ENCODE results near the gene RAP1GAP2. TPM values are rescaled to one million over a fixed set of nuclear protein-coding genes. Genes with fewer than 3 reads are reported as not detected.
A peak's percentile ranks its signal among the peaks of the same experiment; 100 is the strongest.

The RAP1GAP2 gene
- total RNA-seq, 1 donor from 2014 or later: 3.8 TPM

GRCh38 chr17:2822358-2822757, 26.1 kb downstream of the RAP1GAP2 start:
- Histone ChIP-seq H3K9me3 (ENCODE audit: low read depth) (no peaks in the 10 kb centered on the region), H3K79me2 (ENCODE audit: low read depth) (no peaks in the 10 kb centered on the region), H3K27ac (no peak overlapping the region), H3K27me3 (no peaks in the 10 kb centered on the region), H2AFZ (replicated peaks) (no peak overlapping the region), H3F3A (ENCODE audit: low read depth) (no peaks in the 10 kb centered on the region), H3K4me3 (no peak overlapping the region), H3K36me3 (no peaks in the 10 kb centered on the region), H3K9ac (no peak overlapping the region), H4K20me1 (ENCODE audit: low read depth) (no peaks in the 10 kb centered on the region), H3K4me2 (no peak overlapping the region), H3K4me1 (no peaks in the 10 kb centered on the region)
- Mint-ChIP-seq H3K36me3 (no peaks in the 10 kb centered on the region), H3K27me3 (ENCODE audit: insufficient read depth, low read depth) (peaks cover 16% of the 10 kb centered on the region), H3K4me3 (no peak overlapping the region), H3K4me1 (no peaks in the 10 kb centered on the region), H3K9me3 (no peaks in the 10 kb centered on the region), H3K27ac (no peak overlapping the region)
- DNase-seq (ENCODE audit: low spot score): no peak
- TF ChIP-seq EZH2phosphoT487 (IDR thresholded peaks at IDR 0.05): no peak
- no peak for TF ChIP-seq EZH2 (IDR thresholded peaks at IDR 0.05)
- TF ChIP-seq CTCF (IDR thresholded peaks at IDR 0.05): no peak

- Mint-ChIP-seq H3K4me1 (no peaks in the 10 kb centered on the region), H3K27ac (no peak overlapping the region), H3K27me3 (ENCODE audit: insufficient read depth, low read depth) (peaks cover 10% of the 10 kb centered on the region), H3K36me3 (no peaks in the 10 kb centered on the region), H3K4me3 (no peak overlapping the region), H3K9me3 (no peaks in the 10 kb centered on the region)
- no peaks in the 10 kb centered on the region for H3K36me3 ChIP-seq
- H3K4me1 ChIP-seq: no peaks in the 10 kb centered on the region
- no peaks in the 10 kb centered on the region for H3K27me3 ChIP-seq
- no peaks in the 10 kb centered on the region for H3K79me2 ChIP-seq (ENCODE audit: low read depth)
- no peak for DNase-seq (ENCODE audit: low spot score)
- no peak overlapping the region for H3K4me3 ChIP-seq
- no peak overlapping the region for H3K4me2 ChIP-seq
- H3F3A ChIP-seq (ENCODE audit: low read depth): no peaks in the 10 kb centered on the region
- no peak overlapping the region for H3K27ac ChIP-seq
- H2AFZ ChIP-seq (replicated peaks): no peak overlapping the region
- H3K9ac ChIP-seq: no peak overlapping the region
- no peaks in the 10 kb centered on the region for H3K9me3 ChIP-seq (ENCODE audit: low read depth)
- H4K20me1 ChIP-seq (ENCODE audit: low read depth): no peaks in the 10 kb centered on the region
- no peak for TF ChIP-seq CTCF (IDR thresholded peaks at IDR 0.05)
- no peak for TF ChIP-seq EZH2 (IDR thresholded peaks at IDR 0.05)
- TF ChIP-seq EZH2phosphoT487 (IDR thresholded peaks at IDR 0.05): no peak
Measured at GRCh38 chr17:2825253-2825970, 29.2 kb downstream of the RAP1GAP2 start.

GRCh38 chr17:2828397-2829038, 32.3 kb downstream of the RAP1GAP2 start:
- no peak overlapping the region for H3K4me2 ChIP-seq
- no peak overlapping the region for H3K9ac ChIP-seq
- no peak overlapping the region for H3K27ac ChIP-seq
- peak; percentile 86 for DNase-seq (ENCODE audit: low spot score)
- no peaks in the 10 kb centered on the region for H3K36me3 ChIP-seq
- TF ChIP-seq EZH2phosphoT487 (IDR thresholded peaks at IDR 0.05) (no peak), CTCF (IDR thresholded peaks at IDR 0.05) (peak; percentile 90)
- H3K27me3 Mint-ChIP-seq (ENCODE audit: insufficient read depth, low read depth): peaks cover 11% of the 10 kb centered on the region
- no peaks in the 10 kb centered on the region for H3K36me3 Mint-ChIP-seq
- no peaks in the 10 kb centered on the region for H3F3A ChIP-seq (ENCODE audit: low read depth)
- H3K27ac Mint-ChIP-seq: no peak overlapping the region
- H3K27me3 ChIP-seq: no peaks in the 10 kb centered on the region
- no peak overlapping the region for H3K4me3 ChIP-seq
- no peaks in the 10 kb centered on the region for H3K9me3 ChIP-seq (ENCODE audit: low read depth)
- no peaks in the 10 kb centered on the region for H3K9me3 Mint-ChIP-seq
- H3K4me1 Mint-ChIP-seq: no peaks in the 10 kb centered on the region
- no peaks in the 10 kb centered on the region for H4K20me1 ChIP-seq (ENCODE audit: low read depth)
- H3K79me2 ChIP-seq (ENCODE audit: low read depth): no peaks in the 10 kb centered on the region
- no peak overlapping the region for H2AFZ ChIP-seq (replicated peaks)
- H3K4me3 Mint-ChIP-seq: no peak overlapping the region
- H3K4me1 ChIP-seq: no peaks in the 10 kb centered on the region

Data from neural progenitor cell (in vitro differentiated cells).